DND-41 (cell line): ENCODE measurements around the gene POU2AF2.

ENCODE experiments used
- EZH2 ChIP-seq: IDR thresholded peaks from 3 replicates; pipeline ENCODE4 v1.6.1; 2012; ENCODE audit warnings: borderline replicate concordance, low read depth, mild to moderate bottlenecking, moderate library complexity, low read length, inconsistent platforms; ENCODE audit not compliant: severe bottlenecking
- TF ChIP-seq, protein P1 (sequence below): IDR thresholded peaks from 2 replicates; pipeline ENCODE4 v1.5.1; 2012; ENCODE audit warnings: borderline replicate concordance, low read length, moderate library complexity, mild to moderate bottlenecking; ENCODE audit not compliant: poor library complexity, severe bottlenecking; ENCODE audit errors: extremely low read depth

DNA sequence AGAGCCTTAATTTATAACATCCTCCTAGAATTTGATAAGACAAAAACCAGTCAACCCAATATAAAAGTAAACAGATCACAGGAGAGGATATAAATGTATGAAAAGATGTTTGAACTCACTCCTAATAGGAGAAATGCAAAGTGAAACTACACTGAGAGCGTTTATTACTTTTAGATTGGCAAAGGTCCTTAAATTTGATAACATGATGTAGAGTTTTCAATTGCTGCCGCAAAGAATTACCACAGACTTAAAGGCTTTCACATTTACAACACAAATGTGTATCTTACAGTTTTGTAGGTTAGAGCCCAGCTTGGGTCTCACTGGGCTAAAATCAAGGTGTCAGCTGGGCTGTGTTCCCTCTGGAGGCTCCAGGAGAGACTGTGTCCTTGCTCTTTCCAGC is 9.1 kb upstream of the POU2AF2 start:
- TF ChIP-seq, protein P1, sequence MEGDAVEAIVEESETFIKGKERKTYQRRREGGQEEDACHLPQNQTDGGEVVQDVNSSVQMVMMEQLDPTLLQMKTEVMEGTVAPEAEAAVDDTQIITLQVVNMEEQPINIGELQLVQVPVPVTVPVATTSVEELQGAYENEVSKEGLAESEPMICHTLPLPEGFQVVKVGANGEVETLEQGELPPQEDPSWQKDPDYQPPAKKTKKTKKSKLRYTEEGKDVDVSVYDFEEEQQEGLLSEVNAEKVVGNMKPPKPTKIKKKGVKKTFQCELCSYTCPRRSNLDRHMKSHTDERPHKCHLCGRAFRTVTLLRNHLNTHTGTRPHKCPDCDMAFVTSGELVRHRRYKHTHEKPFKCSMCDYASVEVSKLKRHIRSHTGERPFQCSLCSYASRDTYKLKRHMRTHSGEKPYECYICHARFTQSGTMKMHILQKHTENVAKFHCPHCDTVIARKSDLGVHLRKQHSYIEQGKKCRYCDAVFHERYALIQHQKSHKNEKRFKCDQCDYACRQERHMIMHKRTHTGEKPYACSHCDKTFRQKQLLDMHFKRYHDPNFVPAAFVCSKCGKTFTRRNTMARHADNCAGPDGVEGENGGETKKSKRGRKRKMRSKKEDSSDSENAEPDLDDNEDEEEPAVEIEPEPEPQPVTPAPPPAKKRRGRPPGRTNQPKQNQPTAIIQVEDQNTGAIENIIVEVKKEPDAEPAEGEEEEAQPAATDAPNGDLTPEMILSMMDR = no peak
- no peak for TF ChIP-seq EZH2
